K562 (cell line): ENCODE data around the gene AQP2. TPM values are rescaled to one million over a fixed set of nuclear protein-coding genes. Genes with fewer than 3 reads are reported as not detected.
A peak's percentile ranks its signal among the peaks of the same experiment; 100 is the strongest.

Experiments
- ATAC-seq: fragments of 200-7000 bp; cut with Tn5 transposase; 3 replicates; pipeline ENCODE4 v1.9.1; 2020; ENCODE audit warnings: moderate library complexity
- Bru-seq: library from RNA; stranded (reverse); fragments of 400-500 nt; gene quantifications from one replicate; lab custom pipeline; 2021; lab: Mats Ljungman, UMichigan
- BruChase-seq, 2 experiments: library from RNA; stranded (reverse); fragments of 400-500 nt; gene quantifications; one replicate each; lab custom pipeline; 2021; lab: Mats Ljungman, UMichigan
- BruUV-seq: library from RNA; stranded (reverse); fragments of 400-500 nt; replicated peaks from 2 replicates; lab custom pipeline; 2021; lab: Mats Ljungman, UMichigan
- CTCF ChIA-PET: fragments of 300-600 bp; formaldehyde crosslinking; extraction: SDS; loops from one replicate; lab custom pipeline; 2021; ENCODE audit warnings: low intra/inter-chr PET ratio; lab: Yijun Ruan, JAX
- POLR2A ChIA-PET: fragments of 300-600, 350-650 bp; sonication (Branson Sonifier 250); formaldehyde crosslinking; extraction: SDS; loops from one replicate; lab custom pipeline; 2021; ENCODE audit warnings: antibody characterized with exemption, inconsistent platforms; lab: Yijun Ruan, JAX
- DNase-seq, 4 experiments: peaks; one replicate each; pipeline versions ENCODE4 v3.0.0 to v3.0.0-alpha.2; 2011 to 2018; ENCODE audit warnings: low spot score in 3 of 4, mixed read lengths in 3 of 4; ENCODE audit errors: extremely low read depth in 1 of 4
- FAIRE-seq: peaks from 2 replicates; lab custom pipeline; 2011; peaks lifted over from hg19 to GRCh38; lab: Jason Lieb, UNC
- H2AFZ ChIP-seq: 2 replicates; pipeline ENCODE4 v1.6.0; 2011; ENCODE audit warnings: low read depth, low read length, control low read depth, inconsistent platforms
- H3K27ac ChIP-seq: fragments of 200-600 bp; 3 replicates; pipeline ENCODE4 v1.8.0; 2011; ENCODE audit warnings: low read depth, mild to moderate bottlenecking, control low read depth, inconsistent platforms, low read length, moderate library complexity, mixed read lengths; ENCODE audit errors: extremely low read depth
- H3K27me3 ChIP-seq, 2 experiments: fragments of 300-600 bp in 1 of 2; 2 replicates in 1 of 2; 3 replicates in 1 of 2; pipeline versions ENCODE4 v1.6.0 to v1.8.0; 2011; ENCODE audit warnings: inconsistent platforms in 2 of 2, low read length in 2 of 2, mild to moderate bottlenecking in 1 of 2, mixed read lengths in 1 of 2, moderate library complexity in 1 of 2; ENCODE audit not compliant: control insufficient read depth in 2 of 2, insufficient read depth in 2 of 2
- H3K36me3 ChIP-seq: fragments of 300-600 bp; 3 replicates; pipeline ENCODE4 v1.8.0; 2011; ENCODE audit warnings: mild to moderate bottlenecking, low read length, inconsistent platforms; ENCODE audit not compliant: control insufficient read depth, insufficient read depth
- H3K4me1 ChIP-seq, 2 experiments: fragments of 200-600 bp in 1 of 2; replicated peaks in 1 of 2; 2 replicates in 1 of 2; 3 replicates in 1 of 2; pipeline versions ENCODE4 v1.5.1 to v1.8.0; 2011; ENCODE audit warnings: inconsistent platforms in 2 of 2, low read length in 2 of 2, mild to moderate bottlenecking in 1 of 2, mixed read lengths in 1 of 2, moderate library complexity in 1 of 2; ENCODE audit not compliant: control insufficient read depth in 2 of 2, insufficient read depth in 2 of 2
- H3K4me2 ChIP-seq: 2 replicates; pipeline ENCODE4 v1.6.1; 2011; ENCODE audit warnings: low read length, control low read depth, inconsistent platforms, mixed read lengths; ENCODE audit not compliant: insufficient read depth
- H3K4me3 ChIP-seq: fragments of 200-600 bp; sonication (generic), shearing (Covaris generic); 2 replicates; pipeline ENCODE4 v1.5.1; 2016; ENCODE audit warnings: control low read depth, inconsistent platforms
- H3K79me2 ChIP-seq: fragments of 200-600 bp; 3 replicates; pipeline ENCODE4 v1.8.0; 2011; ENCODE audit warnings: low read length, inconsistent platforms; ENCODE audit not compliant: control insufficient read depth, insufficient read depth
- H3K9ac ChIP-seq, 2 experiments: 2 replicates each; pipeline versions ENCODE4 v1.6.0 to v1.6.1; 2011; ENCODE audit warnings: low read depth in 2 of 2, low read length in 2 of 2, control low read depth in 1 of 2, inconsistent platforms in 1 of 2, mild to moderate bottlenecking in 1 of 2, mixed read lengths in 1 of 2; ENCODE audit not compliant: insufficient read depth in 1 of 2
- H3K9me1 ChIP-seq: one replicate; pipeline ENCODE4 v1.6.0; 2011; ENCODE audit warnings: inconsistent platforms, mild to moderate bottlenecking, low read length, moderate library complexity; ENCODE audit not compliant: control insufficient read depth, insufficient read depth
- H3K9me3 ChIP-seq: replicated peaks from 2 replicates; pipeline ENCODE4 v1.5.1; 2011; ENCODE audit warnings: low read depth, low read length, inconsistent platforms; ENCODE audit not compliant: control insufficient read depth, insufficient read depth
- H4K20me1 ChIP-seq: replicated peaks from 2 replicates; pipeline ENCODE4 v1.6.1; 2011; ENCODE audit warnings: low read length, inconsistent platforms, mixed read lengths; ENCODE audit not compliant: control insufficient read depth, insufficient read depth
- CHCHD3 ChIP-seq: fragments of 250-450 bp; sonication (Bioruptor Pico); IDR thresholded peaks from 2 replicates; pipeline ENCODE4 v2.1.2; 2022; ENCODE audit warnings: mild to moderate bottlenecking
- RFX1 ChIP-seq: fragments of 450-650 bp; IDR thresholded peaks from 2 replicates; pipeline ENCODE4 v1.6.1; 2016; ENCODE audit warnings: mild to moderate bottlenecking, moderate library complexity
- TFAP4 ChIP-seq: sonication (generic); formaldehyde crosslinking; IDR thresholded peaks from 2 replicates; pipeline ENCODE4 v1.8.0; 2022; ENCODE audit warnings: missing genetic modification reagents, mild to moderate bottlenecking, moderate library complexity, borderline replicate concordance
- VEZF1 ChIP-seq: fragments of 200-800 bp; sonication (Bioruptor generic); IDR thresholded peaks from 2 replicates; pipeline ENCODE4 v1.6.1; 2017; ENCODE audit warnings: missing genetic modification characterization, missing compliant biosample characterization
- WGBS: fragments of 100-300 bp; shearing (Covaris generic); methylation state at CpG from one replicate; pipeline ENCODE4 v1.1.6; 2016; ENCODE audit warnings: low coverage, mixed read lengths; ENCODE audit not compliant: insufficient coverage; ENCODE audit errors: missing lambda C conversion rate; 5-methylcytosine and 5-hydroxymethylcytosine counted together
- in situ Hi-C: fragments of 300-500 bp; cut with MboI; formaldehyde crosslinking; loops from 4 replicates; pipeline ENCODE4 v1.15.0; 2018; ENCODE audit warnings: inconsistent platforms, mixed read lengths
- intact Hi-C: fragments of 100-400 bp; cut with micrococcal nuclease; formaldehyde crosslinking; loops from 2 replicates; pipeline ENCODE4 v1.14.2; 2022
- long read RNA-seq, 3 experiments: library from polyadenylated mRNA in 2 of 3; library from RNA in 1 of 3; unstranded in 2 of 3; stranded (forward) in 1 of 3; transcript quantifications; one replicate each; pipeline ENCODE4 v2.0.0, GENCODE V29; 2019 to 2022
- polyA minus RNA-seq, 3 experiments: library from RNA; depleted of rRNA, polyadenylated mRNA; stranded (reverse); fragments of >200 nt; gene quantifications; 2 replicates each; pipeline ENCODE4 v1.2.3, GENCODE V29; 2011
- polyA plus RNA-seq, 8 experiments: library from polyadenylated mRNA; depleted of rRNA in 4 of 8; stranded (reverse) in 5 of 8; unstranded in 3 of 8; fragments of >200 nt; fragmentation: Nextera tagmentation in 2 of 8; fragmentation: Illumina TruSeq in 1 of 8; extraction: Ambion mirVana in 2 of 8; extraction: Trizol in 1 of 8; gene quantifications; 2 replicates each; pipeline versions ENCODE4 v1.2.1 to v1.2.3, GENCODE V29; 2011 to 2014; ENCODE audit warnings: inconsistent platforms in 1 of 8, missing spikeins in 1 of 8
- total RNA-seq, 7 experiments: library from RNA; depleted of rRNA in 6 of 7; stranded (reverse); fragments of >200 nt in 6 of 7; fragmentation: Illumina TruSeq in 2 of 7; extraction: Trizol in 2 of 7; gene quantifications; 2 replicates each; pipeline versions ENCODE4 v1.2.1 to v1.2.3, GENCODE V29; 2011 to 2021; ENCODE audit warnings: low replicate concordance in 1 of 7

The AQP2 gene
- total RNA-seq (2011; cell fraction: chromatin; rRNA removed; ENCODE audit: low replicate concordance) = not detected in 2 replicates
- total RNA-seq (2011; cell fraction: nucleolus; rRNA removed) = not detected in 2 replicates
- total RNA-seq (2011; cell fraction: nucleoplasm; rRNA removed) = not detected in 2 replicates
- total RNA-seq (2014; rRNA removed) = not detected in 2 replicates
- total RNA-seq (2014; rRNA removed; fragmentation: Illumina TruSeq; extraction: Trizol) = not detected in 2 replicates
- not detected in 2 replicates for total RNA-seq (2015; rRNA removed; fragmentation: Illumina TruSeq; extraction: Trizol)
- total RNA-seq (2021) = not detected in 2 replicates
- polyA plus RNA-seq (2011; rRNA removed) = not detected in 2 replicates
- not detected in 2 replicates for polyA plus RNA-seq (2011; cell fraction: cytosol; rRNA removed)
- polyA plus RNA-seq (2011; cell fraction: nucleus; rRNA removed) = not detected in 2 replicates
- polyA plus RNA-seq (2012) = not detected in 2 replicates
- polyA plus RNA-seq (2014; fragmentation: Illumina TruSeq; extraction: Trizol) = not detected in 2 replicates
- not detected for polyA plus RNA-seq (2014; fragmentation: Nextera tagmentation; extraction: Ambion mirVana)
- polyA plus RNA-seq (2014; rRNA removed) = not detected in 2 replicates
- polyA minus RNA-seq (2011; rRNA and poly(A)+ RNA removed) = not detected in 2 replicates
- not detected in 2 replicates for polyA minus RNA-seq (2011; cell fraction: cytosol; rRNA and poly(A)+ RNA removed)
- polyA minus RNA-seq (2011; cell fraction: nucleus; rRNA and poly(A)+ RNA removed) = not detected in 2 replicates
- not detected for Bru-seq, nascent RNA
- BruChase-seq, experiment 1, labeled RNA remaining after a 2-hour chase = not detected
- not detected for BruChase-seq, experiment 2, labeled RNA remaining after a 6-hour chase
- long read RNA-seq, experiment 1 = 0 reads
- long read RNA-seq, experiment 2 = 0 reads
- long read RNA-seq, experiment 3 = 0 reads

GRCh38 chr12:49950273-49951251 is at the start of gene AQP2:
Gene AQP2, plus strand, starts transcription at chr12:49950737. Its CDS starts 94 bp downstream, at chr12:49950831.
- H3K4me1 ChIP-seq = peaks cover 5 to 26% of the 10 kb centered on the region in 2 experiments; a peak in 4 of 5 replicates
- H3K36me3 ChIP-seq = no peaks in the 10 kb centered on the region
- H3K27ac ChIP-seq = no peak within 1 kb of the TSS
- no peak within 1 kb of the TSS for H3K4me3 ChIP-seq
- no TSS peak for BruUV-seq
- no peaks in the 10 kb centered on the region for H3K9me1 ChIP-seq
- H3K79me2 ChIP-seq = no peaks in the 10 kb centered on the region
- H3K9ac ChIP-seq = peak within 1 kb of the TSS in 1 of 2 experiments; percentile 48; a peak in 2 of 4 replicates
- WGBS = 39% methylated on average over 31 of the region's 32 CpGs
- ChIA-PET POLR2A (interaction anchor here (0.6 to 1.8 kb wide), 5 partner anchors 8 to 208 kb away, joined by 3 to 5 read pairs (median 3); no protein-coding TSS in a partner anchor), CTCF (no interaction called here)
- H4K20me1 ChIP-seq = no peaks in the 10 kb centered on the region
- H3K9me3 ChIP-seq = no peaks in the 10 kb centered on the region
- TF ChIP-seq CHCHD3 (CRISPR knock-in tag) (no peak), VEZF1 (CRISPR knock-in tag) (peak; percentile 40; the same call in 1 of the 2 replicates), TFAP4 (peak; percentile 55; the same call in 1 of the 2 replicates), RFX1 (peak; percentile 43; the same call in 1 of the 2 replicates)
- ATAC-seq = no peak
- peaks cover 7 to 25% of the 10 kb centered on the region in 2 experiments; a peak in 3 of 5 replicates for H3K27me3 ChIP-seq
- DNase-seq = no peak
- no peak within 1 kb of the TSS for H3K4me2 ChIP-seq
- in situ Hi-C loops (no loop called here), intact Hi-C loops (no loop called here)
- H2AFZ ChIP-seq = 0 out of 2 replicates have a peak within 1 kb of the TSS, but pooled peaks have one; percentile 9
- FAIRE-seq = no peak
